Hippocampal formation (tissue), 2 donors: ENCODE measurements around the gene OXGR1.
"Not testable (repeated sequence)": the region's sequence is repeated elsewhere in the genome, so short reads cannot be mapped to it uniquely, and the experiment has no call there.

Experiments
- DNase-seq, 2 donors: peaks; one replicate each; lab custom pipeline; 2025; lab: John Stamatoyannopoulos, UW

Gene OXGR1

GRCh38 chr13:96994017-96994857, at the start of gene OXGR1:
Gene OXGR1, minus strand, starts transcription at chr13:96994476. Its CDS starts 6,717 bp downstream, at chr13:96987759.
- DNase-seq, result peak in 1 of 2 donors; percentile 24

DNA sequence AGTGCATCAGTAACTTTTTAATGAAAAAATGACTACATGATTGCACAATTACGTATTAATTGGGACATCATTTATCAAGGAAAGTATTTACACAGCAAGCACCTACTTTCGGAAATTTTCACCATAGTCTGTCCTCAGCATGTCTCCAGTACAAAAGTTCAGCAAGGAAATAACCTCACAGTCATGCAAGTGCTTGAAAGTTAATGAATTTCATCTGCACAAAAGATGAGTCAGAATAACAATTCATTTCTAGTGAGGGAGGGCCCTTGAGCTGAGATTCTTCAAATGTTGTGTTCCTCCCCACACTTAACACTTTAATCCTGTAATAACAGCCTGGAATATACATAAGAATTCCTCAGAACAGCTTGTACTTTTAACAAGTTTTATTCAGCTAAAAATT, 49.0 kb upstream of the OXGR1 start:
- DNase-seq, result no peak

DNA sequence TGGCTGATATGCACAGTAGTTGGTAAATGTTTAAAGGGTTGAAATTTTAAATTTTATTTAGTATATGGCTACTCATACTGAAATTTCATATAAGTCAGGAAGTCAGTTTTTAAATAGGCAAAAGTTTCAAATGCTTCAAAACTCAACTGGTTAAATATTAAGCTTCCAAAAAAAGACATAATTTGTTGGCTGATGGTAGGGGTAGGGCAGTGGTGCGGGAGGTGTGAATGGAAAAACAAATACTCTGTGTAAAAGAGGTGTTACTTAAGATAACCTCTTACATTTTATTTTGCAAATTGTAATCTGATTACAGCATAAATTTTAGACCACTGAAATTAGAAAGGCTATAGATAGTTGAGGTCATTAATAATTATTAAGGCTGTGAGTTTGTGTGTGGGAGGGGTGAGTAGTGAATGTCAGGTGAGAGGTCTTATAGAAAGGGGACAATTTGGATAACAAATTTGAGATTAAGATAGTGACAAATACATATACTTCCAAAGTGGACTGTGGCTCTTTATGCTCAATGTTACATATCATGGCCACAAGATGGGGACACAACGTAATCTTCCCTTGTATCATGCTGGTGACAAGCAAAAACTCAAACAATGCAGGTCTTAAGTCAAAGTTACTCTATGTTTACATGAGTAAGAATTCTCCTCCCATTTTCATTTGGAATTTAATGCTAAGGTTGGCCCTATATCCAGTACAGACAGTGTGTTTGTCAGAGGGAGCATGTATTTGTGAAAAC, 36.6 kb upstream of the OXGR1 start:
- DNase-seq, result peak in 1 of 2 donors; percentile 12

GRCh38 chr13:97028441-97029299, 34.4 kb upstream of the OXGR1 start:
- DNase-seq, result peak; percentile 15 to 25

DNA sequence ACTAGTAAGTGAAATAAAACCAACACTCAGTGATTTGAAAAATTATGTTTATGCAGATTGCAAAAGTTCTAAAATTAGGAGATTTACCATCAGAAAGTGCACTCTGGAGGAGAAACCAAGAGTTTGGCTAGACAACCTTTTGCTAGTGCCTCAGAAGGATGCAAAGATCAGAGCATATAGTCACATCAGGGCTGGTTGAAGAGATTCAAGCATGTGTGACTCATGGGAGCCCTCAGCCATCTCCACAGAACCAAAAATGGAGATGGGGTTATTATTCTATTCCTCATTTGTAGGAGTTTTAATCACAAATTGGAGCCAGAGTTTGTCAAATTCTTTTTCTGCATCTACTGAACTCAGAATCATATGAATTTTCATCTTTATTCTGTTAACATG, 32.9 kb upstream of the OXGR1 start:
- DNase-seq, result no peak

- DNase-seq, result no peak
Observed at GRCh38 chr13:97026531-97027161, 32.4 kb upstream of the OXGR1 start.

DNA sequence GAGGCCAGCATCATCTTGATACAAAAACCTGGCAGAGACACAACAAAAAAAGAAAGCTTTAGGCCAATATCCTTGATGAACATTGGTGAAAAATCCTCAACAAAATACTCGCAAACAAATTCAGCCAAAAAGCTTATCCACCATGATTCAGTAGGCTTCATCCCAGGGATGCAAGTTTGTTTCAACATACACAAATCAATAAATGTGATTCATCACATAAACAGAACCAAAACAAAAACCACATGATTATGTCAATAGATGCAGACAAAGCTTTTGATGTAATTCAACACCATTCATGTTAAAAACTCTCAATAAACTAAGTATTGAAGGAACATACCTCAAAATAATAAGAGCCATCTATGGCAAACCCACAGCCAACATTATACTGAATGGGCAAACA, 29.5 kb upstream of the OXGR1 start:
- DNase-seq, result not testable (repeated sequence)

DNA sequence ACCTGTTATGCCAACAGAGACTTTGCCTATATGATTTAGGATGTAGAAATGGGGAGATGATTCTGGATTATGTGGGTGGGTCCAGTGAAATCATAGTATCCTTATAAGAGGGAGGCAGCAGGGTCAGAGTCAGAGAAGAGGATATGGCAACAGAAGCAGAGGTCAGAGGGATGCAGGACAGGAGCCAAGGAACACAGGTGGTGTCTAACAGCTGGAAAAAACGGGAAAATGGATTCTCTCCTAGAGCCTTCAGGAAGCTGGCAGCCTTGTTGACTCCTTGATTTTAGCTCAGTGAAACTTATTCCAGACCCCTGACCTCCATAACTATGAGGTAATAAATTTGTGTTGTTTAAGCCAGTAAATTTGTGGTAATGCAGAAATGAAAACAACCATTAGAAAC, 28.8 kb upstream of the OXGR1 start:
- no peak for DNase-seq

DNA sequence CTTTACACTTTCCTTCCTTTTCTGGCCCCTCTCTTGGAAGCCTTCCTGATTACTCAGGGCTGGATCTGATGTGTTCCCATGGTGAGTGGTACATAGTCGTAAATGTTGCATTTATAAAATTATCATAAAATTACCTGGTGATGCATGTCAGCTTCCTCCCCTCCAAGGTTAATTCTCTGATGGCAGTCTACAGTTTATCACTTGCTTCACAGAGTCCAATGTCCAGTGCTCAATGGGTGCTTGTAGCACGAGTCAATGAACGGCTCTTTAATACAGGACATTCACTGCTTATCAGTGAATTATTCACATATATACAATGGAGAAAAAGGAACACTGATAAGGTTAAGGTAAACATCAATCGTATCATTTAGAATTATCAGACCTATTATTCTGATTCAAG, 27.0 kb upstream of the OXGR1 start:
- no peak for DNase-seq

DNA sequence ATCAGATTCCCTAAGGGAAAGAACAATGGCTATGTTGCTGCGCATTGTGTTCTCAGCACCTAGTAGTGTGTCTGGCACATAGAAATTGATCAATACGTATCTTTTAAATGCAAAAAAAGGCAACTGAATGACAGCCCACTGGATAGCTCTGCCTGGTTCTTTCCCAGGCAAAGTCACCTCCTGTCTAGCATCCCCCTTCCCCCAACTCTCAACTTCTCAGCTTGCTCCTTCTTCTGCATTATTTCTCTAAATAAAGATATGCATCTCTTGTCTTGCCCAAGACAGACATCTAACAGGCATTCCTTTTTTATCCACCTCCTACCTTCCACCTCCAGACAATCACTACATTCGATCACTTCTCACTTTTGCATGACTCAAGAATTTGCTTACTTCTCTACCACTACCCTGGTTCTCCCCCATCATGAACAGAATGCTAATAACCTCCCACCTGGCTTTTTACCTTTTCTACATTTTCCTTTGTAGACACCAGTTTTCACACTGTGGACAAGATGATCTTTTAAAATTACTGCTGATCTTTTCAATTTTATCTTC, 26.5 kb upstream of the OXGR1 start:
- DNase-seq, result no peak

DNA sequence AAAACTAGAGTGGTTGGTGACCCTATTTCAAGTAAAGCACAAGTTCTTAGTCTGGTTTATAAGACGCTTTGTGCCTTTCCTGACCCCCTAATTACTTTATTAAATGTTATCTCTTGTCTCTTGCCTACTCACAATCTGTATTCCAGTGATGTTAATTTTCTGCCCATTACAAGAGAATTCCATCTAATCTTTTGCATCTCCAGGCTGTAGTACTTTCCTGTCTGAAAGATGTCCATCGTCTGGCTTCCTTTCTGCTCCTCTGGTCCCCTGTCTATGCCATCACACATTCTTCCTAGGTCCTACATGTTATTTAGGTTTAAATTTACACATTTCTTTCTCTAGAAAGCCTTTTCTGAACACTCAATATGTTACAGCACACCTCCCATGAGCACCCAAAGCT, 25.9 kb upstream of the OXGR1 start:
- DNase-seq, result no peak

GRCh38 chr13:97019236-97019635, 25.0 kb upstream of the OXGR1 start:
- DNase-seq, result no peak

GRCh38 chr13:97018029-97018819, 23.9 kb upstream of the OXGR1 start:
- DNase-seq, result peak; percentile 34 to 71

DNA sequence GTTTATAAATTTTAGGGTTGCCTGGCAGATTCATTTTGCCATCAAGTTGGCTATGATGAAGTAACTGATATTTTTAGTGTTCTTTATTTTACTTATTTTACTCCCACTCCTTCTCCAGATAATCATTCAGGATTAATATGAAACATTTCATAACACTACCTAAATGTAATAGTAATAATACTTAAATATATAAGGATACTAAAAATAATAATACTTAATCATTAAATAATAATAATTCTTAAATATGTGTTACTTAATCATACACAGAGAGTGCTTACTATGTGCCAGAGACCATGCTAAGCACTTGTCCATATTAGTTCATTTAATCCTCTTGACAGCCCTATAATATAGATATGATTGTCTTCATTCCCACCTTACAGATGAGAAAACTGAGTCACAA, 23.0 kb upstream of the OXGR1 start:
- DNase-seq, result no peak

GRCh38 chr13:97015661-97016350, 21.5 kb upstream of the OXGR1 start:
- DNase-seq, result no peak

- no peak for DNase-seq
Observed at GRCh38 chr13:97012251-97013048, 18.2 kb upstream of the OXGR1 start.

- no peak for DNase-seq
Observed at GRCh38 chr13:97011446-97012131, 17.3 kb upstream of the OXGR1 start.

GRCh38 chr13:97008643-97009042, 14.4 kb upstream of the OXGR1 start:
- no peak for DNase-seq
